ENCODE data around the gene BTG2. TPM values are rescaled to one million over a fixed set of nuclear protein-coding genes. Genes with fewer than 3 reads are reported as not detected.

The BTG2 gene
- total RNA-seq, 1 experiment from 2014 or later, result 24.2 TPM

GRCh38 chr1:203306965-203307541 is 1.7 kb downstream of the BTG2 start:
- H3K4me2 ChIP-seq (ENCODE audit: low read length), result peak overlapping the region; percentile 75
- H4K20me1 ChIP-seq (ENCODE audit: insufficient read depth), result no peaks in the 10 kb centered on the region
- ChIA-PET POLR2A (interaction anchor here (0.7 to 2.8 kb wide), 7 partner anchors 10 to 171 kb away, joined by 3 to 15 read pairs (median 7); no protein-coding TSS in a partner anchor), CTCF (interaction anchor here (2.5 to 2.6 kb wide), 2 partner anchors 34 to 40 kb away, joined by 8 to 10 read pairs; no protein-coding TSS in a partner anchor), RAD21 (ENCODE audit: low non-redundant PET in 1 of 2, low total read pairs in 2 of 2, uncharacterized antibody in 2 of 2, unreplicated experiment in 2 of 2) (no interaction called here)
- peaks cover 0 to 9% of the 10 kb centered on the region in 2 experiments; a peak in 2 of 4 replicates for H3K36me3 ChIP-seq (ENCODE audit: control insufficient read depth in 1 of 2, insufficient read depth in 2 of 2, low read length in 2 of 2)
- no peaks in the 10 kb centered on the region for H3K9me2 ChIP-seq (ENCODE audit: insufficient read depth)
- H3K9me3 ChIP-seq (ENCODE audit: control insufficient read depth in 1 of 2, insufficient read depth in 1 of 2, low read depth in 1 of 2, low read length in 2 of 2), result no peaks in the 10 kb centered on the region
- DNase-seq (ENCODE audit: low read depth, low spot score), result no peak
- intact Hi-C loops (cut with micrococcal nuclease), result no loop called here
- peaks cover 12 to 29% of the 10 kb centered on the region in 2 experiments; a peak in 3 of 4 replicates for H3K4me1 ChIP-seq (ENCODE audit: control insufficient read depth in 1 of 2, insufficient read depth in 2 of 2, low read length in 2 of 2)
- H2AFZ ChIP-seq (ENCODE audit: low read depth, low read length, poor library complexity, severe bottlenecking), result no peak overlapping the region
- ATAC-seq, result no peak
- peak overlapping the region; percentile 9 to 97; a peak in 2 of 4 replicates for H3K4me3 ChIP-seq (replicated peaks in 1 of 2; ENCODE audit: low read depth in 1 of 2, low read length in 2 of 2)
- peak overlapping the region; percentile 91; the same call in 1 of the 2 replicates for H3K9ac ChIP-seq (ENCODE audit: low read length)
- peak overlapping the region; percentile 89 for H3K27ac ChIP-seq (ENCODE audit: low read depth, low read length)
- no peaks in the 10 kb centered on the region for H3K27me3 ChIP-seq (ENCODE audit: insufficient read depth, low read length)
- TF ChIP-seq RAD21 (IDR thresholded peaks at IDR 0.05; ENCODE audit: low read depth) (no peak), SP1 (IDR thresholded peaks at IDR 0.05; ENCODE audit: low read depth) (no peak), MAX (IDR thresholded peaks at IDR 0.05) (no peak), SRF (IDR thresholded peaks at IDR 0.05; ENCODE audit: low read depth) (no peak), TCF7L2 (IDR thresholded peaks at IDR 0.05; ENCODE audit: borderline replicate concordance, extremely low read depth, insufficient read depth, insufficient read length) (no peak), ZFX (IDR thresholded peaks at IDR 0.05) (no peak), YY1 (IDR thresholded peaks at IDR 0.05; ENCODE audit: extremely low read depth, insufficient replicate concordance, low read depth, low read length) (no peak), JUND (IDR thresholded peaks at IDR 0.05) (no peak), FOSL1 (IDR thresholded peaks at IDR 0.05; ENCODE audit: low read depth) (no peak), ATF3 (IDR thresholded peaks at IDR 0.05) (no peak)
- TF ChIP-seq, protein P1, sequence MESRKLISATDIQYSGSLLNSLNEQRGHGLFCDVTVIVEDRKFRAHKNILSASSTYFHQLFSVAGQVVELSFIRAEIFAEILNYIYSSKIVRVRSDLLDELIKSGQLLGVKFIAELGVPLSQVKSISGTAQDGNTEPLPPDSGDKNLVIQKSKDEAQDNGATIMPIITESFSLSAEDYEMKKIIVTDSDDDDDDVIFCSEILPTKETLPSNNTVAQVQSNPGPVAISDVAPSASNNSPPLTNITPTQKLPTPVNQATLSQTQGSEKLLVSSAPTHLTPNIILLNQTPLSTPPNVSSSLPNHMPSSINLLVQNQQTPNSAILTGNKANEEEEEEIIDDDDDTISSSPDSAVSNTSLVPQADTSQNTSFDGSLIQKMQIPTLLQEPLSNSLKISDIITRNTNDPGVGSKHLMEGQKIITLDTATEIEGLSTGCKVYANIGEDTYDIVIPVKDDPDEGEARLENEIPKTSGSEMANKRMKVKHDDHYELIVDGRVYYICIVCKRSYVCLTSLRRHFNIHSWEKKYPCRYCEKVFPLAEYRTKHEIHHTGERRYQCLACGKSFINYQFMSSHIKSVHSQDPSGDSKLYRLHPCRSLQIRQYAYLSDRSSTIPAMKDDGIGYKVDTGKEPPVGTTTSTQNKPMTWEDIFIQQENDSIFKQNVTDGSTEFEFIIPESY (IDR thresholded peaks at IDR 0.05; ENCODE audit: extremely low read depth, insufficient replicate concordance, low read length), result no peak
- no TSS peak for BruUV-seq (replicated peaks)
- peaks cover 25% of the 10 kb centered on the region; the same call in 1 of the 2 replicates for H3K79me2 ChIP-seq (ENCODE audit: insufficient read depth, low read length)
